GM18511 (cell line): ENCODE results near the gene SLC28A1.

Experiments
- ATAC-seq: cut with Tn5 transposase; IDR thresholded peaks from one replicate; pipeline ENCODE4 v1.9.1; 2021; ENCODE audit warnings: mild to moderate bottlenecking, moderate library complexity; ENCODE audit not compliant: unreplicated experiment

The SLC28A1 gene

DNA sequence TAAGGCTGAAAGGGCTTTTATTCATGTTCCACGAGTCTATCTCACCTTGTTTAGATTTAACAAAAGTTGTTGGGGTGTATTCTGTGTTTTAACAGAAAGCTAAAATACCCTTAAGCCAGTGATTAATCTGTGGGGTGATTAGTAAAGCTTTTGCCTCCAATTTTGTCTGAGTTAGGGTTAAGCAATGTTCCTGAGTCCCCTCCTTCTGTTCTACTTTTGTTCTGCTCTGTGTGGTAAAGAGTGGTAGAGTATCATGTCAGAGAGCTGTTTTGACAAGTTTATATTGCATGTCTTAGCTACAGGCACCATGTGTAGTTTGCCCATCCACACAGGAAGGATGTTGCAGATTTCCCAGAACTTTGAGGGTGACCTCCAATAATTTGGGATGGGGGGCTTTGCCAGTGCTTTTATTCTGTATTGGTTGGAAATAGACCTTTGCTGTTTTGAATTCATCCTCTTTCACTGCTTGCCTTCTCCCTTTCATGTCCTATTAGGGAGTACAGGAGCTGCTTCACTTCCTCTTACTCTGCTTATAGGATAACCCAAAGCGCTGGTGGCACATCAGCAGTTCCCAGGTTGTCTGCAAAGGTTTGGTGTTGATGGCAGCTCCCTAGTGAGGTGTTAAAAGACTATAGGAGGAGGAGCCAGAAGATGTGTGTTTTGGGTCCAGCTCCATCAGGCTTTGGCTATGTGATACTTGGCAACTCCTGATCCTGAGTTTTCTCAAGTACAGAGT, 104.6 kb downstream of the SLC28A1 start:
- no peak for ATAC-seq

GRCh38 chr15:84990507-84990906, 106.0 kb downstream of the SLC28A1 start:
- ATAC-seq = no peak

- ATAC-seq = no peak
Observed at GRCh38 chr15:84991014-84991712, 106.7 kb downstream of the SLC28A1 start.

- no peak for ATAC-seq
Observed at GRCh38 chr15:84992157-84992944, 107.9 kb downstream of the SLC28A1 start.
